CD4-positive, alpha-beta T cell treated with Interleukin-2 at 100 ng/mL for 4 hours (primary cell): ENCODE measurements around the gene RDH16.
"Not testable (repeated sequence)": the region's sequence is repeated elsewhere in the genome, so short reads cannot be mapped to it uniquely, and the experiment has no call there.

ENCODE experiments used
- DNase-seq: peaks from one replicate; pipeline ENCODE4 v3.0.0-alpha.2; 2020; ENCODE audit warnings: low spot score

Gene RDH16

GRCh38 chr12:56953314-56953713, 4.1 kb downstream of the RDH16 start:
- DNase-seq = no peak

- no peak for DNase-seq
Measured at GRCh38 chr12:56951582-56952339, 5.6 kb downstream of the RDH16 start.

GRCh38 chr12:56948881-56949280, 8.5 kb downstream of the RDH16 start:
- DNase-seq = no peak

GRCh38 chr12:56948457-56948777, 9.0 kb downstream of the RDH16 start:
- no peak for DNase-seq

GRCh38 chr12:56947633-56948456, 9.6 kb downstream of the RDH16 start:
- no peak for DNase-seq

GRCh38 chr12:56943878-56944277, 13.5 kb downstream of the RDH16 start:
- DNase-seq = no peak

- not testable (repeated sequence) for DNase-seq
Measured at GRCh38 chr12:56943374-56943773, 14.0 kb downstream of the RDH16 start.

GRCh38 chr12:56941299-56942017, 15.9 kb downstream of the RDH16 start:
- DNase-seq = no peak

GRCh38 chr12:56940942-56941298, 16.5 kb downstream of the RDH16 start:
- not testable (repeated sequence) for DNase-seq

GRCh38 chr12:56935752-56936151, 21.7 kb downstream of the RDH16 start:
- no peak for DNase-seq

GRCh38 chr12:56935157-56935556, 22.3 kb downstream of the RDH16 start:
- no peak for DNase-seq

- DNase-seq = no peak
Measured at GRCh38 chr12:56933826-56934625, 23.4 kb downstream of the RDH16 start, which contains the start of gene SDR9C7. TSS of gene SDR9C7 (minus strand) at chr12:56934408. CDS start at chr12:56934261, 147 bp downstream.

- DNase-seq = no peak
Measured at GRCh38 chr12:56932867-56933266, 24.5 kb downstream of the RDH16 start.

GRCh38 chr12:56932146-56932545, 25.3 kb downstream of the RDH16 start:
- DNase-seq = no peak

GRCh38 chr12:56931474-56931978, 25.9 kb downstream of the RDH16 start:
- peak; percentile 14 for DNase-seq

GRCh38 chr12:56930241-56930640, 27.2 kb downstream of the RDH16 start:
- DNase-seq = no peak

GRCh38 chr12:56929780-56930179, 27.6 kb downstream of the RDH16 start:
- DNase-seq = no peak

- DNase-seq = no peak
Measured at GRCh38 chr12:56928262-56928661, 29.1 kb downstream of the RDH16 start.

GRCh38 chr12:56927281-56927680, 30.1 kb downstream of the RDH16 start:
- no peak for DNase-seq

GRCh38 chr12:56922031-56922430, 35.4 kb downstream of the RDH16 start:
- DNase-seq = no peak

- no peak for DNase-seq
Measured at GRCh38 chr12:56921346-56921745, 36.1 kb downstream of the RDH16 start.

GRCh38 chr12:56918139-56918538, 39.3 kb downstream of the RDH16 start:
- not testable (repeated sequence) for DNase-seq
